Activated naive CD8-positive, alpha-beta T cell treated with anti-CD3 and anti-CD28 coated beads, Interleukin-2, amount 10 ng/mL, durations not matched to agents 7 days and 5 days (primary cell): ENCODE results near the gene NEK6. TPM values are rescaled to one million over a fixed set of nuclear protein-coding genes. Genes with fewer than 3 reads are reported as not detected.

Experiments used
- ATAC-seq: fragments of 150-1000 bp; cut with Tn5 transposase; one replicate; pipeline ENCODE4 v1.10.0; 2021; ENCODE audit warnings: low read depth, moderate library complexity
- POLR2A ChIA-PET: fragments of 350-600 bp; sonication (Branson Sonifier 250); formaldehyde crosslinking; loops from one replicate; lab custom pipeline; 2021; ENCODE audit warnings: antibody characterized with exemption; lab: Charles Lee
- DNase-seq: peaks from one replicate; pipeline ENCODE4 v3.0.0; 2021
- H3K27ac Mint-ChIP-seq: one replicate; pipeline ENCODE4 v1.8.0; 2022; ENCODE audit warnings: mild to moderate bottlenecking, mixed read lengths
- H3K27me3 Mint-ChIP-seq: one replicate; pipeline ENCODE4 v1.8.0; 2022; ENCODE audit warnings: mild to moderate bottlenecking, moderate library complexity, mixed read lengths
- H3K36me3 Mint-ChIP-seq: one replicate; pipeline ENCODE4 v1.8.0; 2021; ENCODE audit warnings: mild to moderate bottlenecking, mixed read lengths
- H3K4me1 Mint-ChIP-seq: one replicate; pipeline ENCODE4 v1.8.0; 2021; ENCODE audit warnings: mixed read lengths
- H3K4me3 Mint-ChIP-seq: one replicate; pipeline ENCODE4 v1.8.0; 2022; ENCODE audit warnings: mild to moderate bottlenecking, moderate library complexity, mixed read lengths
- H3K9me3 Mint-ChIP-seq: one replicate; pipeline ENCODE4 v1.8.0; 2021; ENCODE audit warnings: mixed read lengths
- total RNA-seq, 2 experiments: library from RNA; stranded (reverse); gene quantifications; one replicate each; pipeline ENCODE4 v1.2.3, GENCODE V29; 2021

The NEK6 gene
- total RNA-seq, 2 experiments from 2014 or later = 8.1 to 10.9 TPM

DNA sequence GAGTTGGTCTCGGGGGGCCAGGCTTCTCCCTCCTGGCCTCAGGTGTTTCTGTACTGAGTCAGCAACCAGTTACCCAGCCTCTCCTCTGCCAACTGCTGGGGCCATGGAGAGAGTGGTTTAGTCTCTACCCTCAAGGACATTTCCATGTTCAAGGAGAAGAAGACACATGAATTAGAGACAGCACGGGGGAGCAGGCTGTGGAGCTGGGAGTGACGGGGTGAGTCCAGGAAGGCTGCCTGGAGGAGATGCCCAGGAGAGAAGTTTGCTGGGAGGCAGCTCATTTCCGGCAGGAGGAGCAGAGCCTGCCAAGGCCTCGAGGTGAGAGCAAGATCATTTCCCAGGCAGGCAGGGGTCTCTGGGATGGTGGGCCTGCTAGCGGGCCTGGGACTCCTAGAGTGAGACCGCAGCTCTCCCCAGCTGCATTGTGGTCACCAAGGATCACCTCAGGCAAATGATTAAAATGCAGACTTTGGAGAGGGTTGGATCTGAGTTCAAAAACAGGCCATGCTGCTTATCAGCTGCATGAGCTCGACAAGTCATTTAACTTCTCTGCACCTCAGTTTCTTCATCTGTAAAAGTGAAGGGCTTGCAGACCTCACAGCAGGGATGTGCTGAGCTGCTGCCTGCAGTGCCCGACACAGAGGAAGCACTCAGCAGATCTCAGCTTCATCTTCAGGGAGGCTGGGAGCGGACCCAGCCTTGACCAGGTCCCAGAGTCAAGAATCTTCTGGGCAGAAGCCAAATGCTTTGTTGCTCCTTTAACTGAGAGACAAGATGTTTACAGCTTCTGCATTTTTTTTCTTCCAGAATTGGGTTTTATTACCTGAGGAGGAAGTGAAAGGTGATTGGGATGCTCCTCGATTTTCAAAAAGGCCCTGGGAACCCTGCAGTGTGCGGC lies 35.2 kb downstream of the NEK6 start:
- no peak overlapping the region for H3K4me3 Mint-ChIP-seq
- H3K9me3 Mint-ChIP-seq = no peaks in the 10 kb centered on the region
- POLR2A ChIA-PET = no interaction called here
- no peak for DNase-seq
- H3K27ac Mint-ChIP-seq = peak overlapping the region; percentile 24
- H3K27me3 Mint-ChIP-seq = peaks cover 2% of the 10 kb centered on the region
- ATAC-seq = no peak
- peaks cover 30% of the 10 kb centered on the region for H3K4me1 Mint-ChIP-seq
- no peaks in the 10 kb centered on the region for H3K36me3 Mint-ChIP-seq

DNA sequence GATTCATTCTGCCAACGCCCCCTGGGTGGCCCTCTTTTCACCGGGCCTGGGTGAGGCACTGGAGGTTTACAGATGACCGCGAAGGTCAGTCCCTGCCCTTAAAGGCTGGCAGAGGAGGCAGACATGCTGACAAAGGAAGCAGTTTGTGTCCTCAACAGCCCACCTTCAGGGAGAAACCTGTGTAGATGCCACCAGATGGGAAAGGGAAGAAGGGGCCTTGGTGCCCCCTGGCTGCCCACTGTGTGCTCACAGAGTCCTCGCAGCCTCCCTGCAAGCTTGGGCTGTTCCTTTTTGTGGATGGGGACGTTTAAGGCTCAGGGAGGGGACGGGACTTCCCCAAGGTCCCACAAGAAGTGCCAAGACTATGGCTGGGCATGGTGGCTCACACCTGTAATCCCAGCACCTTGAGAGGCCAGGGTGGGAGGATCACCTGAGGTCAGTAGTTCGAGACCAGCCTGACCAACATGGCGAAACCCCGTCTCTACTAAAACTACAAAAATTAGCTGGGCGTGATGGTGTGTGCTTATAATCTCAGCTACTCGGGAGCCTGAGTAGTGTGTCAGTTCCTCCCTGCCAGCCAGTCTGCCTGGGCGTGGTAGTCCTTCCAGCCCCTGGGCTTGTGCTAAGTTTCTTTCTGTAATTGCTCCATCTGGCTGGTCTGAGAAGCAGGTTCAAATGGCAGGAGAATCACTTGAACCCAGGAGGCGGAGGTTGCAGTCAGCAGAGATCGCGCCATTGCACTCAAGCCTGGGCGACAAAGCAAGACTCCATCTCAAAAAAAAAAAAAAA lies 36.2 kb downstream of the NEK6 start:
- Mint-ChIP-seq H3K4me3 (peak overlapping the region; percentile 15), H3K36me3 (no peaks in the 10 kb centered on the region), H3K27ac (no peak overlapping the region), H3K9me3 (no peaks in the 10 kb centered on the region), H3K4me1 (peaks cover 30% of the 10 kb centered on the region), H3K27me3 (peaks cover 5% of the 10 kb centered on the region)
- ATAC-seq = no peak
- no peak for DNase-seq
- POLR2A ChIA-PET = no interaction called here

DNA sequence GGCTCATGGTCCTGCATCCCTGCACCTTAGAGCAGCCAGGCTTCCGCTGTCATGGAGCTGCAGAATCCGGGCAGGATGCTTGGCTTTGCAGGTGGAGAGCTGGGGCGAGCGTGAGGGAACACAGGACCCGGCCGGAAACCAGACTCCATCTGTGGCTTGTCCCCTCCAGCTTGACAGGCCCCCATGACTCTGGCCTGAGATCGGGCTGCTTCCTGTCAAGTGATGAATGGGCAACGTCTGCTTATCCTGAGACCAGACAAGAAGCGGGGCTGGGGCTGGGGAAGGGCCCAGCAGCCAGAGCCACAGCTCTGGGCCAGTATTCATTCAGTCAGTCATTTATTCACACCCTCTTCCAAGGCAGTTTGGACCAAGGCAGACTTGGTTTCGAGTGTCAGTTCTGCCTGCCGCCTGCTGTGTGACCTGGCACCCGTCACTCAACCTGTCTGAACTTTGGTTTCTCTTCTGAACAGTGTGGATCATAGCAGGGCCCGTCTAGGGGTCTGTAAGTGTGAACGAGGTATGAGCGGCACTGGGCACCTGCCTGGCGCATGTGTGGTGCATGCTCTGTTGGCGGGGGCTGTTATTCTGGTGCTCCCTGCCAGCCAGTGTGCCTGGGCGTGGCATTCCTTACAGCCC lies 37.5 kb downstream of the NEK6 start:
- H3K4me3 Mint-ChIP-seq = no peak overlapping the region
- no peaks in the 10 kb centered on the region for H3K9me3 Mint-ChIP-seq
- POLR2A ChIA-PET = interaction anchor here (0.6 kb wide), 1 partner anchor 277 kb away, joined by 3 read pairs; no protein-coding TSS in a partner anchor
- peak; percentile 15 for ATAC-seq
- H3K27me3 Mint-ChIP-seq = peaks cover 11% of the 10 kb centered on the region
- no peaks in the 10 kb centered on the region for H3K36me3 Mint-ChIP-seq
- peaks cover 36% of the 10 kb centered on the region for H3K4me1 Mint-ChIP-seq
- no peak overlapping the region for H3K27ac Mint-ChIP-seq
- DNase-seq = no peak

DNA sequence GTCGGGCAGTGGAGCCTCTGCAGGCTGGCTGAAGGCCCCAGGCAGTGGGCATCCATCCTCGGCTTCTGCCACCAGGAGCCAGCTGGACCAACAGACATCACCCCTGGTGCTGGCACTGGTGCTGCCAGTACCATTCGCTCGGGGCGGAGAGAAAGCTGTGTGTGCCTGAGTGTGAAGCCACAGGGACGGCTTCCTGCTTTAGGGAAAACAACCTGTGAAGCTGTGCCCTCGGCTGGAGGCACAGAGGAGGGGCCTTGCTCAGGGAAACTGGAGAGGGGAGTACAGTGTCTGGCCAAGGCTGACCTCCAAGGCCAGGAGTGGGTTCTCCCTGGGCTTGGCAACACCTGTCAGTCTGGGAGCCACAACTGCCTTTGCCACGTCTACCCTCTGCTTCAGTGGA lies 38.3 kb downstream of the NEK6 start:
- Mint-ChIP-seq H3K4me1 (peaks cover 36% of the 10 kb centered on the region), H3K36me3 (no peaks in the 10 kb centered on the region)

DNA sequence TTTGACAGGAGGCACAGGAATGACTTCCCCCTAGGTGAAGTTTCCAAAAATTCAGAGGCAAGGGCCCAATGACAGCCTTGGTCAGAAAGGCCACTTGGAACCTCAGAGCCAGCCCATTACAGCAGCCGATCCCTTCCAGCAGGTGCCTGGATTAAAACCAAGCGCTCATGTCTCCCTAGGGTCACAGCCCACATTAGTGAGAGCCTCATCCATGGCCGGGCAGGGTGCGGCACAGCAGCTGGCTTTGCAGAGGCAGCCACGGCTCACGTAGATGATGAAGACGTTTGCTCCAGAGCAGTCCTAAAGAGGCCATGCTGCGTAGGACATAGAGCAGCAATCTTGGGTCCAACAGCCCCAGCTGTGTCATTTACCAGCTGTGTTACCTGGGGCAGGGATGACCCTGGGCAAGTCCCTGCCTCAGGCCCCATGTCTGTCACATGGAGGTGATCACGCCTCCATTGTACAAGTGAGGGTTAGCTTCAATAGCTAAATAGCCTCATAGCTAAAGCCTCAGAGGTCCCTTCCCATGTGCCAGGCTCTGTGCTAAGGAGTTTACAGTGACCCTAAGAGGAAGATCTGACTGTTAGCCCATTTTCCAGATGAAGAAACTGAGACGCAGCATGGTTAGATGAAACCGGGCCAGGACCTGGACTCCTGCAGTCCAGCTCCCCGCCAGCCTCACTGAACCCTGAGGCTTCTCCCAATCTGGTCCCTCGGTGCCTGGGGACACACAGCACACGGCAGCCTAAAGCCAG lies 39.2 kb downstream of the NEK6 start:
- Mint-ChIP-seq H3K27ac (no peak overlapping the region), H3K4me1 (peaks cover 30% of the 10 kb centered on the region), H3K4me3 (no peak overlapping the region), H3K9me3 (no peaks in the 10 kb centered on the region), H3K36me3 (no peaks in the 10 kb centered on the region), H3K27me3 (peaks cover 12% of the 10 kb centered on the region)
- POLR2A ChIA-PET = no interaction called here
- DNase-seq (no peak), ATAC-seq (no peak)

More for the DNA sequence above, 38.3 kb downstream of the NEK6 start:
- POLR2A ChIA-PET = no interaction called here
- H3K9me3 Mint-ChIP-seq = no peaks in the 10 kb centered on the region
- H3K27ac Mint-ChIP-seq = no peak overlapping the region
- DNase-seq (no peak), ATAC-seq (no peak)
- H3K27me3 Mint-ChIP-seq = peaks cover 12% of the 10 kb centered on the region
- H3K4me3 Mint-ChIP-seq = no peak overlapping the region

DNA sequence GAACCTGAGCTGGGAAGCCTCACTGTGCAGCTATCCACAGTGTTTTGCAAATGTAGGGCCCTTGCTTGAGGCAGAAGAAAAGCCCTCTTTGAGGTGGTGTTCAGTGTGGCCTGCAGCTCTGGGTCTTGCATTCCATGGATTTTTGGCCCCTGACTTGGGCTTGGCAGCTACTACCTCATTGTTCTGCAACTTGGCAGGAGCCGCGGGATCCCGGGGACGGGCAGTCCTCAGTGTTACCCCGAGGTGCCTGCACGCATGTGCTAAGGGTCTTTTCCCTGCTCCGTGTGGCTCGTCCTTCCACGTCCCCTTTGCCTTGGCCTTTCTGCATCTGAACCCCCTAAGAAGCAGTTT lies 39.8 kb downstream of the NEK6 start:
- no peak for ATAC-seq
- POLR2A ChIA-PET = no interaction called here
- H3K9me3 Mint-ChIP-seq = no peaks in the 10 kb centered on the region
- DNase-seq = no peak
- H3K36me3 Mint-ChIP-seq = no peaks in the 10 kb centered on the region
- H3K27ac Mint-ChIP-seq = no peak overlapping the region
- no peak overlapping the region for H3K4me3 Mint-ChIP-seq
- peaks cover 27% of the 10 kb centered on the region for H3K4me1 Mint-ChIP-seq
- H3K27me3 Mint-ChIP-seq = peaks cover 12% of the 10 kb centered on the region

DNA sequence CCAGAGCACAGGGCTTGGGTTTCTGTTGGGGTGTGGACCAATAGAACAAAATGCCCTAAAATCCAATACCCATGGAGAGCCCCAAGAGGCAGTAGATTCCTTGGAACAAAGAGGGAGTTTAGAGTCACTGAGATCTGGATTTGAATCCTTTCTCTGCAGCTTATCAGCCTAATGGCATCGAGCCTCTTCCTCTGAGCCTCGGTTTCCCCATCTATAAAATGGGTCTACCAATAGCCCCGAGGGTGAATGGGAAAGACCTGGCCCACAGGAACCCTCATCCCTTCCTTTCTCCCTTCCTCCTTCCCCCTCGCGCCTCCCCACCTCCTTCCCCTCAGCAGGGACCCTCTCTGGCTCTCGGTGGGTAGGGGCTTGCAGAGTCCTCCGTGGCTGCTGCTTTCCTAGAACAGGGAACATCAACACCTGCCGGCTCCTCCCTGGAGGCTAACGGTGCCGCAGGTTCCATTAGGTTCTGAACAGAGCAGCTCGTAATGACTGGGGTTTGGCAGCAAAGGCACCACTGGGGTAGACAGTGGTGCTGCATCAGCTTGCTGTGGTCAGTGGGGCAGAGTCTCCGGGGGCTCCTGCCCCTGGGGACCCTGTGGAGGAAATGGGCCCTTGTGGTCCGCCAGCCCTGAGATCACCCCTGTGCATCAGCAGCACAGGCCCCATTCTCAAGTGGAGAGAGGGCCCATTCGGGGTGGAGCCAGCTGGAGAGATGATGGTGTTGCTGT lies 40.3 kb downstream of the NEK6 start:
- no peak overlapping the region for H3K27ac Mint-ChIP-seq
- H3K4me3 Mint-ChIP-seq = no peak overlapping the region
- H3K27me3 Mint-ChIP-seq = peaks cover 10% of the 10 kb centered on the region
- H3K9me3 Mint-ChIP-seq = no peaks in the 10 kb centered on the region
- no peaks in the 10 kb centered on the region for H3K36me3 Mint-ChIP-seq
- peaks cover 25% of the 10 kb centered on the region for H3K4me1 Mint-ChIP-seq
- ATAC-seq (no peak), DNase-seq (no peak)
- POLR2A ChIA-PET = interaction anchor here (0.8 kb wide), 1 partner anchor 11 kb away, joined by 3 read pairs; no protein-coding TSS in a partner anchor

DNA sequence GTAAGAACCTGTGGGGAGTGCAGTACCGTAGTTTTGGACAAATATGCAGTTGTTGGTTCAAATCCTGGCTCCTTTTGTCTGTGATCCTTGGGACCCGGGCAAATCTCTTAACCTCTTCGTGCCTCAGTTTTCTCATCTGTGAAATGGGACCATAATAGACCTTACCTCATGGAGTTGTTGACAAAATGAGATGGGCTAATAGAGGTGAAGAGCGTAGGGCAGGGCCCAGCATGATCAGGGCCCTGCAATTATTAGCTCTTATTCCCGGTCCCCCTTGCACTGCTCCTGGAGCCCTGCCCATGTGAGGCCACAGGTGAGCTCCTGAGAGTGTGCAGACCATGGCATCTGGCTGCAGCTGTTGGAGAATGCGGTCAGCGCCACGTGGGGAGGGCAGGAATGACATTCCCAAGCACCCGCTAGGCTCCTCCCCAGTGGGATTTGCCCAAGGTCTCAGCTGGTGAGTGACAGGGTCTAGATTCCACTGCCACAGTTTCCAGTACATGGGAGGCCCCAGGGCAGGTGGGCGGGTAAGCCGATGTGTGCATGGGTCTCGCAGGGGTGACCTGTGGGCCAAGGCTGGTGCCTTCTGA lies 41.0 kb downstream of the NEK6 start:
- no peaks in the 10 kb centered on the region for H3K36me3 Mint-ChIP-seq
- H3K27ac Mint-ChIP-seq = no peak overlapping the region
- no peak for ATAC-seq
- no peak for DNase-seq
- POLR2A ChIA-PET = interaction anchor here (0.8 kb wide), 1 partner anchor 10 kb away, joined by 3 read pairs; no protein-coding TSS in a partner anchor
- H3K4me1 Mint-ChIP-seq = peaks cover 25% of the 10 kb centered on the region
- peaks cover 10% of the 10 kb centered on the region for H3K27me3 Mint-ChIP-seq
- no peak overlapping the region for H3K4me3 Mint-ChIP-seq
- no peaks in the 10 kb centered on the region for H3K9me3 Mint-ChIP-seq

DNA sequence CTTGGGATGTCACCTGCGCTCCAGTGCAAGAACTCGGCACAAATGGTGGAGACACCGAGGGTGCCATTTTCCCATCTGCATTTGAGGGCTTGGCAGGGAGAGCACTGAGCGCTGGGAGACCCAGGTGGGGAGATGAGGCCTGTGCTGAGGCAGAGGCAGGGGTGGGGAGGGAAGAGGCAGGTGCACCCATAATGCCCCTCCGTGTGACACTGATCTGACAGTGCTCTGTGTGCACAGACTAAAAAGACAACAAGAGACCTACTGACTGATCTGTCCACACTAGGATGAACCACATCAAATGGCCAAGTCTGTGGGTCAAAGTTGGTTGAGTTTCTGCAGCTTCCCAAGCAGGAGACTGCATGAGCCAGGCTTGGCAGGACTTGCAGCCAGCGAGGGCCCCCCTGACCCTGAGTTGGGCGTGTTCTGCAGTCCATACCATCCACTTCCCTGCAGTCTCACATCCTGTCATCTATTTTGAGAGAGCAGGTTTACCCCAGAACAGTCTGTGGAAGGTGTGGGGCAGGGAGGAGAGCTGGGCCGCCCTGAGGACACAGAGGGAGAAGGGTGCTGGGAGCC lies 41.9 kb downstream of the NEK6 start:
- no peaks in the 10 kb centered on the region for H3K9me3 Mint-ChIP-seq
- DNase-seq (no peak), ATAC-seq (peak; percentile 37)
- peaks cover 10% of the 10 kb centered on the region for H3K27me3 Mint-ChIP-seq
- H3K4me3 Mint-ChIP-seq = no peak overlapping the region
- no peaks in the 10 kb centered on the region for H3K36me3 Mint-ChIP-seq
- peak overlapping the region; percentile 79 for H3K27ac Mint-ChIP-seq
- H3K4me1 Mint-ChIP-seq = peaks cover 20% of the 10 kb centered on the region
- POLR2A ChIA-PET = interaction anchor here (1.2 kb wide), 1 partner anchor 10 kb away, joined by 3 read pairs; no protein-coding TSS in a partner anchor

DNA sequence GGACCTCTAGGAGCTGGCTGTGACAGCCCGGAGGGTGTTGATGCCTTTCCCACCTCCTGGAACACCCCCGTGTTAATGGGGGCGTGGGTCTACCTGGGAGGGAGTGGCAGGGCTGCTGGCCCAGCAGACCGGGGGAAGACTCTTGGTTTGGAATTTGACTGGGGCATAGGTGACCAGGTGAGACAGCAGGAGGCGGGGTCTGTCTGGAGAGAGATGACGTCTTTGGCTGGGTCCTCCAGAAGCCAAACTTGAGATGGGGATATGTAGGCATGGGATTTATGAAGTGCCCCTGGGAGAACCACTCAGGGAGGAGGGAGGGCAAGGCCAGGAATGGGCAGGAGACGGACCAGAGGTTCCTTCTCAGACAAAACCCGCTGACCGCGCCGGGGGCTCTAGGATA lies 42.6 kb downstream of the NEK6 start:
- Mint-ChIP-seq H3K27me3 (peaks cover 10% of the 10 kb centered on the region), H3K36me3 (peaks cover 1% of the 10 kb centered on the region), H3K27ac (peak overlapping the region; percentile 16), H3K4me3 (no peak overlapping the region), H3K4me1 (peaks cover 16% of the 10 kb centered on the region), H3K9me3 (no peaks in the 10 kb centered on the region)
- POLR2A ChIA-PET = interaction anchor here (1.2 kb wide), 1 partner anchor 9 kb away, joined by 3 read pairs; no protein-coding TSS in a partner anchor
- no peak for ATAC-seq
- DNase-seq = no peak

DNA sequence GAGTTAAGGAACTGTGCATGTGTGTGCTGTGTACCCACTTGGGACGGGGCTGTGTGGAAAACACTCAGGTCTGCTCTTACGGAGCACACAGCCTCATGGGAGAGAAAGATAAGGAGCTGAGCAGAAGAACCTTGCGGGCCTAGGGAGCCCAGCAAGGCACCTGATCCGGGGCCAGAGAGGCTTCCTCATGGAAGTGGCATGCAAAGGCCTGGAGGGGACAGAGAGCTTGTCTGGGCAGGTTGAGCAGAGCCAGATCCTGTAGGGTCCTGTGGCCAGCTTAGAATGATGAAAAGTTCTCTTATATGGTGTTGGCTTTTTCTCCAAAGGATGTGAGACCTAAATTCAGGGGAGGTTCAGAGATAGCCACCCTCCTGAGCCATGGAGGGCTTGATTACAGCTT lies 45.2 kb downstream of the NEK6 start:
- no peak overlapping the region for H3K4me3 Mint-ChIP-seq
- ATAC-seq = no peak
- H3K36me3 Mint-ChIP-seq = peaks cover 1% of the 10 kb centered on the region
- H3K27ac Mint-ChIP-seq = no peak overlapping the region
- peaks cover 10% of the 10 kb centered on the region for H3K27me3 Mint-ChIP-seq
- H3K9me3 Mint-ChIP-seq = no peaks in the 10 kb centered on the region
- peaks cover 12% of the 10 kb centered on the region for H3K4me1 Mint-ChIP-seq
- POLR2A ChIA-PET = no interaction called here
- no peak for DNase-seq

DNA sequence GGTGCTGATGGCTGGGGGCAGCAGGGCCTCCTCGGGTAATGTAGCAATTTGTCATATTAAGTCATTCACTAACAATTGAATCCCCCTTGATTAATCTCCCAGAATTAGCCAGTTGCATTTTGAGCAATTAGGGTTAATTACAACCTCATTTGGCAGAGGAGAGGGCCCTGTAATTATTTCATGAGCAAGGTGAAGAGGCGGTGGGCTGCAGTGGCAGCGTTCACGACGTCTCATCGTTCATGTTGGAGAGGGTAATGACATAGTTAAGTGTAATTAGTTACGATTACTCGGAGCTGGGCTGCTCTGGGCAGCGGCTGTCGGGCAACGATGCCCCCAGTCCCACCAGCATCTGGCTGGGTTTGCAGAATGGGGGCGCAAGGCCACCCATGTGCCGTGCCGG lies 46.0 kb downstream of the NEK6 start:
- POLR2A ChIA-PET = no interaction called here
- no peak overlapping the region for H3K27ac Mint-ChIP-seq
- H3K36me3 Mint-ChIP-seq = peaks cover 1% of the 10 kb centered on the region
- no peaks in the 10 kb centered on the region for H3K9me3 Mint-ChIP-seq
- H3K4me1 Mint-ChIP-seq = peaks cover 12% of the 10 kb centered on the region
- H3K27me3 Mint-ChIP-seq = peaks cover 7% of the 10 kb centered on the region
- ATAC-seq (no peak), DNase-seq (no peak)
- no peak overlapping the region for H3K4me3 Mint-ChIP-seq
